DOHH2 (cell line): Measurements from ENCODE around the gene PDGFD.

Experiments used
- EZH2phosphoT487 ChIP-seq: fragments of 200-600 bp; sonication (generic); IDR thresholded peaks from 2 replicates; pipeline ENCODE4 v1.6.1; 2017; ENCODE audit warnings: borderline replicate concordance, mild to moderate bottlenecking, antibody characterized with exemption, low read length, moderate library complexity, mixed read lengths
- TF ChIP-seq, protein P1 (sequence below): fragments of 200-600 bp; sonication (generic); IDR thresholded peaks from one replicate; pipeline ENCODE4 v1.5.1; 2014; ENCODE audit warnings: antibody characterized with exemption, mild to moderate bottlenecking, low read depth, low read length; ENCODE audit not compliant: poor library complexity, severe bottlenecking

DNA sequence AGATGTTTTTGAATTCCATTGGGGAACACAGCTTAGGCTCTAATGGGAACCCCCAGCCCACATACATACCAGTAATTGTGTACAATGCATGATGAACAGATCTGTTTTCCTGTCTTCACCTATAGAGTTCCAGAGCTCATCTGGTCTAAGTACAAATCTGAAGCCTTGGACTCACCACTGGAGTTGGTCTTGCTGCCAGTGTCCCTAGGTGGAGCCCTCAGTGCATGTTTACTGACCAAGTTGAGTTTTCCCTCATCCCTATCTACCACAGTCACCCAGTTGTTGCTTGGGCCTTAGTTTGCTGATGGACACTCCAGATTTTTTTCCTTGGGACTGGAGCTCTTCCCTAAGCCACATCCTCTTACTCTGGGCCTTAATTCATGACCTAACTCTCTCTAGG is 286.7 kb downstream of the PDGFD start:
- TF ChIP-seq, protein P1, sequence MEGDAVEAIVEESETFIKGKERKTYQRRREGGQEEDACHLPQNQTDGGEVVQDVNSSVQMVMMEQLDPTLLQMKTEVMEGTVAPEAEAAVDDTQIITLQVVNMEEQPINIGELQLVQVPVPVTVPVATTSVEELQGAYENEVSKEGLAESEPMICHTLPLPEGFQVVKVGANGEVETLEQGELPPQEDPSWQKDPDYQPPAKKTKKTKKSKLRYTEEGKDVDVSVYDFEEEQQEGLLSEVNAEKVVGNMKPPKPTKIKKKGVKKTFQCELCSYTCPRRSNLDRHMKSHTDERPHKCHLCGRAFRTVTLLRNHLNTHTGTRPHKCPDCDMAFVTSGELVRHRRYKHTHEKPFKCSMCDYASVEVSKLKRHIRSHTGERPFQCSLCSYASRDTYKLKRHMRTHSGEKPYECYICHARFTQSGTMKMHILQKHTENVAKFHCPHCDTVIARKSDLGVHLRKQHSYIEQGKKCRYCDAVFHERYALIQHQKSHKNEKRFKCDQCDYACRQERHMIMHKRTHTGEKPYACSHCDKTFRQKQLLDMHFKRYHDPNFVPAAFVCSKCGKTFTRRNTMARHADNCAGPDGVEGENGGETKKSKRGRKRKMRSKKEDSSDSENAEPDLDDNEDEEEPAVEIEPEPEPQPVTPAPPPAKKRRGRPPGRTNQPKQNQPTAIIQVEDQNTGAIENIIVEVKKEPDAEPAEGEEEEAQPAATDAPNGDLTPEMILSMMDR = no peak
- TF ChIP-seq EZH2phosphoT487 = no peak
